Endothelial cell of umbilical vein (primary cell): ENCODE measurements around the gene PRKD2. TPM values are rescaled to one million over a fixed set of nuclear protein-coding genes. Genes with fewer than 3 reads are reported as not detected.

Experiments
- BruUV-seq: library from RNA; stranded (reverse); fragments of 400-500 nt; replicated peaks from 2 replicates; lab custom pipeline; 2021; lab: Mats Ljungman, UMichigan
- CTCF ChIA-PET: fragments of 300-600, 350-600 bp; sonication (Branson Sonifier 250); formaldehyde crosslinking; loops from one replicate; lab custom pipeline; 2021; ENCODE audit warnings: antibody characterized with exemption, inconsistent platforms; lab: Charles Lee
- POLR2A ChIA-PET: fragments of 300-600, 350-600 bp; sonication (Branson Sonifier 250); formaldehyde crosslinking; loops from one replicate; lab custom pipeline; 2021; ENCODE audit warnings: antibody characterized with exemption, inconsistent platforms; lab: Charles Lee
- DNase-seq: peaks from one replicate; pipeline ENCODE4 v3.0.0-alpha.2; 2011; ENCODE audit warnings: low read depth, low spot score
- FAIRE-seq: peaks from 2 replicates; lab custom pipeline; 2011; peaks lifted over from hg19 to GRCh38; lab: Jason Lieb, UNC
- H2AFZ ChIP-seq: 2 replicates; pipeline ENCODE4 v1.6.0; 2012; ENCODE audit warnings: low read depth, low read length, control low read depth, inconsistent platforms
- H3K27ac ChIP-seq: 2 replicates; pipeline ENCODE4 v1.5.1; 2011; ENCODE audit warnings: low read depth, mild to moderate bottlenecking, control low read depth, low read length, moderate library complexity; ENCODE audit not compliant: insufficient read depth
- H3K27me3 ChIP-seq, 2 experiments: 2 replicates each; pipeline versions ENCODE4 v1.6.0 to v1.6.1; 2011; ENCODE audit warnings: low read length in 2 of 2, mixed read lengths in 1 of 2; ENCODE audit not compliant: control insufficient read depth in 2 of 2, insufficient read depth in 2 of 2
- H3K36me3 ChIP-seq, 2 experiments: 2 replicates in 1 of 2; 3 replicates in 1 of 2; pipeline ENCODE4 v1.5.1; 2011; ENCODE audit warnings: low read length in 2 of 2, mild to moderate bottlenecking in 1 of 2, moderate library complexity in 1 of 2; ENCODE audit not compliant: control insufficient read depth in 2 of 2, insufficient read depth in 2 of 2; ENCODE audit errors: extremely low read depth in 1 of 2
- H3K4me1 ChIP-seq: 3 replicates; pipeline ENCODE4 v1.5.1; 2011; ENCODE audit warnings: mild to moderate bottlenecking, low read length; ENCODE audit not compliant: control insufficient read depth, insufficient read depth; ENCODE audit errors: extremely low read depth
- H3K4me2 ChIP-seq: 2 replicates; pipeline ENCODE4 v1.6.1; 2011; ENCODE audit warnings: low read length, control low read depth, mixed read lengths; ENCODE audit not compliant: insufficient read depth
- H3K4me3 ChIP-seq, 3 experiments: fragments of 200-600 bp in 1 of 3; sonication (generic), shearing (Covaris generic) in 1 of 3; replicated peaks in 1 of 3; 2 replicates each; pipeline ENCODE4 v1.5.1; 2011 to 2016; ENCODE audit warnings: control low read depth in 3 of 3, low read length in 3 of 3, mild to moderate bottlenecking in 2 of 3, inconsistent platforms in 1 of 3, low read depth in 1 of 3, moderate library complexity in 1 of 3; ENCODE audit not compliant: insufficient read depth in 1 of 3
- H3K79me2 ChIP-seq: 2 replicates; pipeline ENCODE4 v1.6.0; 2012; ENCODE audit warnings: low read length, inconsistent platforms; ENCODE audit not compliant: control insufficient read depth, insufficient read depth
- H3K9ac ChIP-seq: replicated peaks from 2 replicates; pipeline ENCODE3; 2011; ENCODE audit warnings: low read length, control low read depth; ENCODE audit not compliant: insufficient read depth; ENCODE audit errors: extremely low read depth
- H3K9me1 ChIP-seq: replicated peaks from 3 replicates; pipeline ENCODE4 v1.6.0; 2011; ENCODE audit warnings: mild to moderate bottlenecking, low read length; ENCODE audit not compliant: control insufficient read depth, insufficient read depth; ENCODE audit errors: extremely low read depth
- H3K9me3 ChIP-seq: replicated peaks from 2 replicates; pipeline ENCODE4 v1.5.1; 2012; ENCODE audit warnings: low read length, inconsistent platforms; ENCODE audit not compliant: control insufficient read depth, insufficient read depth
- H4K20me1 ChIP-seq: replicated peaks from 2 replicates; pipeline ENCODE3; 2011; ENCODE audit warnings: mild to moderate bottlenecking, low read length; ENCODE audit not compliant: control insufficient read depth, insufficient read depth; ENCODE audit errors: extremely low read depth
- CTCF ChIP-seq, 2 donors: IDR thresholded peaks; 1 replicate in 1 of 2; 2 replicates in 1 of 2; pipeline ENCODE4 v1.5.1; 2011; ENCODE audit warnings: low read length in 2 of 2, mild to moderate bottlenecking in 2 of 2, moderate library complexity in 2 of 2, control low read depth in 1 of 2, inconsistent platforms in 1 of 2, low read depth in 1 of 2; ENCODE audit not compliant: insufficient read depth in 1 of 2; ENCODE audit errors: extremely low read depth in 1 of 2
- EZH2 ChIP-seq: IDR thresholded peaks from 2 replicates; pipeline ENCODE4 v1.6.1; 2012; ENCODE audit warnings: borderline replicate concordance, low read depth, mild to moderate bottlenecking, moderate library complexity, low read length, inconsistent platforms; ENCODE audit not compliant: severe bottlenecking
- FOS ChIP-seq: IDR thresholded peaks from 2 replicates; pipeline ENCODE4 v1.6.1; 2011; ENCODE audit warnings: mild to moderate bottlenecking, low read length, moderate library complexity, borderline replicate concordance; ENCODE audit not compliant: insufficient read depth
- GATA2 ChIP-seq: IDR thresholded peaks from 2 replicates; pipeline ENCODE4 v1.7.0; 2011; ENCODE audit warnings: low read depth, mild to moderate bottlenecking, moderate library complexity, mixed read lengths, low read length; ENCODE audit not compliant: insufficient read length, insufficient read depth
- JUN ChIP-seq: IDR thresholded peaks from 2 replicates; pipeline ENCODE4 v1.6.1; 2011; ENCODE audit warnings: borderline replicate concordance, low read depth; ENCODE audit not compliant: insufficient read length, insufficient read depth
- MAX ChIP-seq: IDR thresholded peaks from 2 replicates; pipeline ENCODE4 v1.6.1; 2011; ENCODE audit not compliant: insufficient read depth, insufficient read length
- MYC ChIP-seq: IDR thresholded peaks from one replicate; pipeline ENCODE4 v1.6.1; 2011; ENCODE audit warnings: mild to moderate bottlenecking, low read depth, low read length
- POLR2A ChIP-seq: IDR thresholded peaks from 2 replicates; pipeline ENCODE4 v1.6.1; 2012; ENCODE audit warnings: low read depth, mild to moderate bottlenecking, control low read depth, low read length
- POLR2AphosphoS5 ChIP-seq: IDR thresholded peaks from 2 replicates; pipeline ENCODE4 v1.6.1; 2012; ENCODE audit warnings: low read depth, mild to moderate bottlenecking, control low read depth, low read length, moderate library complexity; ENCODE audit not compliant: insufficient read depth
- dilution Hi-C: fragments of 300-500 bp; cut with MboI; formaldehyde crosslinking; loops from one replicate; pipeline ENCODE4 v1.15.0; 2019; ENCODE audit warnings: low sequenced_read_pairs; ENCODE audit not compliant: extremely low pct_ligation_motif_present
- intact Hi-C: fragments of 100-400 bp; cut with micrococcal nuclease; formaldehyde crosslinking; loops from one replicate; pipeline ENCODE4 v1.10.0; 2022
- polyA plus RNA-seq, 4 experiments: library from polyadenylated mRNA; depleted of rRNA in 3 of 4; stranded (reverse) in 3 of 4; unstranded in 1 of 4; fragments of >200 nt; gene quantifications; 2 replicates each; pipeline versions ENCODE4 v1.2.1 to v1.2.3, GENCODE V29; 2011 to 2012; ENCODE audit warnings: missing spikeins in 1 of 4
- total RNA-seq: library from RNA; stranded (reverse); gene quantifications from 2 replicates; pipeline ENCODE4 v1.2.3, GENCODE V29; 2021

PRKD2 gene
- total and polyA plus RNA-seq, 2 donors (not counting 3 experiments of a cell fraction or from before 2014, with no cell fraction given): 40.4 to 94.9 TPM

- Histone ChIP-seq H3K9me3 (no peaks in the 10 kb centered on the region), H2AFZ (no peak overlapping the region), H3K4me2 (no peak overlapping the region), H3K4me3 (no peak overlapping the region), H3K4me1 (peaks cover 17% of the 10 kb centered on the region), H4K20me1 (peaks cover 2% of the 10 kb centered on the region), H3K36me3 (peaks cover 3 to 28% of the 10 kb centered on the region in 2 experiments), H3K27ac (no peak overlapping the region), H3K9me1 (no peaks in the 10 kb centered on the region), H3K79me2 (peaks cover 67% of the 10 kb centered on the region), H3K27me3 (no peaks in the 10 kb centered on the region), H3K9ac (no peak overlapping the region)
- DNase-seq (no peak), FAIRE-seq (no peak)
- ChIA-PET CTCF (interaction anchor here (0.9 to 1.0 kb wide), 2 partner anchors 8 to 48 kb away, joined by 3 to 6 read pairs; no protein-coding TSS in a partner anchor), POLR2A (interaction anchor here (0.6 kb wide), 1 partner anchor 100 kb away, joined by 4 read pairs; the partner anchor contains the start of gene GNG8)
- BruUV-seq: no TSS peak
- intact Hi-C loops: no loop called here
- dilution Hi-C loops: no loop called here
- TF ChIP-seq POLR2AphosphoS5: no peak
- no peak for TF ChIP-seq FOS
- no peak for TF ChIP-seq CTCF (IDR thresholded peaks at IDR 0.05; ENCODE audit: extremely low read depth in 1 of 2, insufficient read depth in 1 of 2, low read depth in 1 of 2, low read length in 2 of 2)
- TF ChIP-seq GATA2: no peak
- TF ChIP-seq JUN: no peak
- TF ChIP-seq MYC: no peak
- no peak for TF ChIP-seq POLR2A
- no peak for TF ChIP-seq EZH2
- no peak for TF ChIP-seq MAX
These were observed 19.8 kb upstream of the PRKD2 start for GRCh38 chr19:46736531-46737297.
